T-cell (primary cell): ENCODE measurements around the gene ILDR1. TPM values are rescaled to one million over a fixed set of nuclear protein-coding genes. Genes with fewer than 3 reads are reported as not detected.

Source experiments
- ATAC-seq, 4 experiments: fragments of 200-7000 bp in 3 of 4; fragments of 150-1000 bp in 1 of 4; cut with Tn5 transposase; replicated peaks in 1 of 4; 1 replicate in 3 of 4; 2 replicates in 1 of 4; pipeline ENCODE4 v1.10.0; 2021; ENCODE audit warnings: moderate library complexity in 3 of 4, mild to moderate bottlenecking in 2 of 4, moderate number of reproducible peaks in 1 of 4
- CTCF ChIA-PET, 2 donors: fragments of 300-600 bp; sonication (Branson Sonifier 250); formaldehyde crosslinking; loops; one replicate each; lab custom pipeline; 2022; ENCODE audit warnings: antibody characterized with exemption in 2 of 2; lab: Charles Lee
- POLR2A ChIA-PET, 2 donors: fragments of 300-600 bp; sonication (Branson Sonifier 250); formaldehyde crosslinking; loops; one replicate each; lab custom pipeline; 2022; ENCODE audit warnings: antibody characterized with exemption in 2 of 2; lab: Charles Lee
- DNase-seq, 35 experiments: peaks; one replicate each; pipeline versions ENCODE4 v3.0.0 to v3.0.0-alpha.2; 2013 to 2023
- H3K27ac ChIP-seq: one replicate; pipeline ENCODE4 v1.5.1; 2013; ENCODE audit warnings: low read length
- H3K27me3 ChIP-seq, 2 experiments: replicated peaks in 1 of 2; 1 replicate in 1 of 2; 2 replicates in 1 of 2; pipeline versions ENCODE4 v1.6.1 to v1.7.0; 2013; ENCODE audit warnings: low read length in 1 of 2, mixed read lengths in 1 of 2; ENCODE audit not compliant: control insufficient read depth in 2 of 2, insufficient read depth in 2 of 2; ENCODE audit errors: extremely low read depth in 1 of 2
- H3K36me3 ChIP-seq, 2 donors: 1 replicate in 1 of 2; 2 replicates in 1 of 2; pipeline versions ENCODE4 v1.6.1 to v1.7.0; 2013; ENCODE audit warnings: low read length in 1 of 2; ENCODE audit not compliant: control insufficient read depth in 2 of 2, insufficient read depth in 1 of 2; ENCODE audit errors: extremely low read depth in 1 of 2
- H3K4me1 ChIP-seq, 2 experiments: 1 replicate in 1 of 2; 2 replicates in 1 of 2; pipeline versions ENCODE4 v1.6.1 to v1.7.0; 2013; ENCODE audit warnings: low read length in 2 of 2, mixed read lengths in 1 of 2; ENCODE audit not compliant: insufficient read depth in 2 of 2, control insufficient read depth in 1 of 2; ENCODE audit errors: extremely low read depth in 1 of 2
- H3K4me3 ChIP-seq, 2 donors: 1 replicate in 1 of 2; 2 replicates in 1 of 2; pipeline versions ENCODE4 v1.5.1 to v1.7.0; 2013; ENCODE audit warnings: mild to moderate bottlenecking in 2 of 2, low read length in 1 of 2, moderate library complexity in 1 of 2; ENCODE audit not compliant: control insufficient read depth in 1 of 2; ENCODE audit errors: extremely low read depth in 1 of 2
- H3K9me3 ChIP-seq: 2 replicates; pipeline ENCODE4 v1.7.0; 2013
- H3K27ac Mint-ChIP-seq, 2 donors: one replicate each; pipeline ENCODE4 v1.8.0; 2020 to 2021; ENCODE audit warnings: mild to moderate bottlenecking in 2 of 2, mixed read lengths in 2 of 2
- H3K27me3 Mint-ChIP-seq, 2 donors: one replicate each; pipeline ENCODE4 v1.8.0; 2021 to 2022; ENCODE audit warnings: mixed read lengths in 2 of 2
- H3K36me3 Mint-ChIP-seq: one replicate; pipeline ENCODE4 v1.8.0; 2021; ENCODE audit warnings: mixed read lengths
- H3K4me1 Mint-ChIP-seq, 3 donors: one replicate each; pipeline ENCODE4 v1.8.0; 2020 to 2022; ENCODE audit warnings: mixed read lengths in 3 of 3, mild to moderate bottlenecking in 1 of 3
- H3K4me3 Mint-ChIP-seq, 3 donors: one replicate each; pipeline ENCODE4 v1.8.0; 2020 to 2022; ENCODE audit warnings: mild to moderate bottlenecking in 3 of 3, mixed read lengths in 3 of 3, moderate library complexity in 3 of 3
- H3K9me3 Mint-ChIP-seq, 3 donors: one replicate each; pipeline ENCODE4 v1.8.0; 2020 to 2022; ENCODE audit warnings: mixed read lengths in 3 of 3
- WGBS: methylation state at CpG from one replicate; pipeline ENCODE4 v1.1.5; 2013; ENCODE audit warnings: missing lambda C conversion rate; ENCODE audit not compliant: insufficient coverage; 5-methylcytosine and 5-hydroxymethylcytosine counted together
- total RNA-seq, 35 experiments: library from RNA in 6 of 35; stranded (reverse) in 6 of 35; fragments of 120-200 nt in 1 of 35; gene quantifications; one replicate each; pipeline versions ENCODE4 v1.2.1 to v1.2.4 and lab custom pipeline; 2013 to 2026

The ILDR1 gene
- total RNA-seq, 5 donors from 2014 or later (not counting 1 experiment from before 2014, with no cell fraction given), result 0.16 TPM; not detected in 3

- ChIA-PET POLR2A (interaction anchor here in 1 of 2 donors (0.5 kb wide), 1 partner anchor 18 kb away, joined by 3 read pairs; no protein-coding TSS in a partner anchor), CTCF (no interaction called here)
- Histone ChIP-seq H3K4me1 (no peaks in the 10 kb centered on the region), H3K9me3 (no peaks in the 10 kb centered on the region), H3K36me3 (no peaks in the 10 kb centered on the region), H3K4me3 (no peak overlapping the region), H3K27ac (no peak overlapping the region), H3K27me3 (no peaks in the 10 kb centered on the region)
- Mint-ChIP-seq H3K27me3 (peaks cover 16 to 19% of the 10 kb centered on the region in 2 donors), H3K4me1 (no peaks in the 10 kb centered on the region), H3K9me3 (peaks cover 0 to 3% (median 0%) of the 10 kb centered on the region in 3 donors), H3K36me3 (no peaks in the 10 kb centered on the region), H3K4me3 (no peak overlapping the region), H3K27ac (no peak overlapping the region)
- DNase-seq (no peak), ATAC-seq (no peak)
- no CpG with 5 or more reads among the region's 1 CpG for WGBS
Measured at GRCh38 chr3:122012821-122013220, 9.2 kb downstream of the ILDR1 start.

GRCh38 chr3:122011396-122011795 is 10.7 kb downstream of the ILDR1 start:
- ATAC-seq, result no peak
- no peak for DNase-seq
- no peak overlapping the region for H3K27ac ChIP-seq
- H3K4me1 ChIP-seq, result no peaks in the 10 kb centered on the region
- H3K4me3 Mint-ChIP-seq, result no peak overlapping the region
- H3K27me3 ChIP-seq, result no peaks in the 10 kb centered on the region
- no peaks in the 10 kb centered on the region for H3K9me3 ChIP-seq
- 59% methylated on average over 2 of the region's 4 CpGs for whole genome bisulfite sequencing
- CTCF ChIA-PET, result no interaction called here
- POLR2A ChIA-PET, result no interaction called here
- no peaks in the 10 kb centered on the region for H3K4me1 Mint-ChIP-seq
- no peak overlapping the region for H3K4me3 ChIP-seq
- no peak overlapping the region for H3K27ac Mint-ChIP-seq
- no peaks in the 10 kb centered on the region for H3K36me3 Mint-ChIP-seq
- H3K9me3 Mint-ChIP-seq, result peaks cover 0 to 3% (median 0%) of the 10 kb centered on the region in 3 donors
- no peaks in the 10 kb centered on the region for H3K36me3 ChIP-seq
- peaks cover 11% of the 10 kb centered on the region in 2 donors for H3K27me3 Mint-ChIP-seq

- no CpG with 5 or more reads among the region's 2 CpGs for WGBS
- H3K27me3 Mint-ChIP-seq, result peaks cover 5 to 6% of the 10 kb centered on the region in 2 donors
Measured at GRCh38 chr3:122010506-122010905, 11.5 kb downstream of the ILDR1 start.

GRCh38 chr3:122008166-122008565 is 13.9 kb downstream of the ILDR1 start:
- no peaks in the 10 kb centered on the region for H3K4me1 ChIP-seq
- ATAC-seq (no peak), DNase-seq (no peak)
- no peaks in the 10 kb centered on the region for H3K9me3 Mint-ChIP-seq
- POLR2A ChIA-PET, result no interaction called here
- H3K27me3 Mint-ChIP-seq, result peaks cover 12% of the 10 kb centered on the region in 2 donors
- CTCF ChIA-PET, result no interaction called here
- H3K27ac ChIP-seq, result no peak overlapping the region
- H3K4me1 Mint-ChIP-seq, result peaks cover 0 to 4% (median 0%) of the 10 kb centered on the region in 3 donors
- H3K36me3 ChIP-seq, result no peaks in the 10 kb centered on the region
- H3K27me3 ChIP-seq, result no peaks in the 10 kb centered on the region
- no peaks in the 10 kb centered on the region for H3K9me3 ChIP-seq
- no peaks in the 10 kb centered on the region for H3K36me3 Mint-ChIP-seq
- no peak overlapping the region for H3K4me3 Mint-ChIP-seq
- no peak overlapping the region for H3K27ac Mint-ChIP-seq
- no peak overlapping the region for H3K4me3 ChIP-seq
- WGBS, result no CpG with 5 or more reads among the region's 2 CpGs

More at GRCh38 chr3:122010506-122010905, 11.5 kb downstream of the ILDR1 start:
- no peak overlapping the region for H3K4me3 Mint-ChIP-seq
- no peak overlapping the region for H3K27ac Mint-ChIP-seq
- CTCF ChIA-PET, result no interaction called here
- ATAC-seq, result no peak
- H3K36me3 ChIP-seq, result no peaks in the 10 kb centered on the region
- H3K27ac ChIP-seq, result no peak overlapping the region
- H3K4me1 Mint-ChIP-seq, result no peaks in the 10 kb centered on the region
- no peaks in the 10 kb centered on the region for H3K9me3 Mint-ChIP-seq
- H3K27me3 ChIP-seq, result no peaks in the 10 kb centered on the region
- H3K36me3 Mint-ChIP-seq, result no peaks in the 10 kb centered on the region
- POLR2A ChIA-PET, result no interaction called here
- H3K9me3 ChIP-seq, result no peaks in the 10 kb centered on the region
- no peak for DNase-seq
- no peaks in the 10 kb centered on the region for H3K4me1 ChIP-seq
- no peak overlapping the region for H3K4me3 ChIP-seq

GRCh38 chr3:122006267-122006666 is 15.8 kb downstream of the ILDR1 start:
- no peaks in the 10 kb centered on the region for H3K9me3 Mint-ChIP-seq
- H3K27me3 Mint-ChIP-seq, result peaks cover 18% of the 10 kb centered on the region in 2 donors
- Histone ChIP-seq H3K4me3 (no peak overlapping the region), H3K36me3 (no peaks in the 10 kb centered on the region), H3K4me1 (no peaks in the 10 kb centered on the region), H3K27ac (no peak overlapping the region), H3K9me3 (no peaks in the 10 kb centered on the region), H3K27me3 (peaks cover 0 to under 1% of the 10 kb centered on the region in 2 experiments)
- POLR2A ChIA-PET, result no interaction called here
- H3K36me3 Mint-ChIP-seq, result no peaks in the 10 kb centered on the region
- peaks cover 0 to 5% (median 0%) of the 10 kb centered on the region in 3 donors for H3K4me1 Mint-ChIP-seq
- no peak overlapping the region for H3K27ac Mint-ChIP-seq
- H3K4me3 Mint-ChIP-seq, result no peak overlapping the region
- WGBS, result no CpG with 5 or more reads among the region's 2 CpGs
- DNase-seq, result no peak
- no peak for ATAC-seq
- CTCF ChIA-PET, result no interaction called here

- H3K27ac ChIP-seq, result no peak overlapping the region
- 53% methylated on average over 3 of the region's 13 CpGs for WGBS
- no peak for DNase-seq
- H3K27me3 ChIP-seq, result peaks cover 0 to 6% of the 10 kb centered on the region in 2 experiments
- no peak overlapping the region for H3K27ac Mint-ChIP-seq
- H3K4me3 Mint-ChIP-seq, result no peak overlapping the region
- H3K9me3 ChIP-seq, result no peaks in the 10 kb centered on the region
- peaks cover 20 to 22% of the 10 kb centered on the region in 2 donors for H3K27me3 Mint-ChIP-seq
- H3K4me3 ChIP-seq, result no peak overlapping the region
- ChIA-PET CTCF (no interaction called here), POLR2A (no interaction called here)
- no peaks in the 10 kb centered on the region for H3K36me3 ChIP-seq
- no peaks in the 10 kb centered on the region for H3K4me1 ChIP-seq
- no peaks in the 10 kb centered on the region for H3K9me3 Mint-ChIP-seq
- ATAC-seq, result no peak
- peaks cover 0 to 5% (median 0%) of the 10 kb centered on the region in 3 donors for H3K4me1 Mint-ChIP-seq
- H3K36me3 Mint-ChIP-seq, result no peaks in the 10 kb centered on the region
Measured at GRCh38 chr3:122004991-122005565, 17.0 kb downstream of the ILDR1 start.
